Upper lobe of right lung (tissue), 1 donor: Measurements from ENCODE around the gene SLCO4C1. TPM values are rescaled to one million over a fixed set of nuclear protein-coding genes. Genes with fewer than 3 reads are reported as not detected.

Source experiments
- total RNA-seq: library from RNA; stranded (reverse); fragmentation: NEBNext Ultra II Directional; extraction: Animal tissue kit (Norgen Biotek cat#: 25700); gene quantifications from one replicate; pipeline ENCODE4 v1.2.1, GENCODE V29; 2021
- donor health status: DM: no; HTN: yes; CAD: no; lungs with severe emphysema.

Gene SLCO4C1
- total RNA-seq, 1 donor from 2014 or later: 36.9 TPM

Other genes with a start within 250 kb of the SLCO4C1 start
- gene SLCO6A1, start 202.7 kb upstream of the SLCO4C1 start, total RNA-seq: not detected